PFSK-1 (cell line): ENCODE data around the gene NEK10.

ENCODE experiments used
- FOXP2 ChIP-seq: optimal IDR thresholded peaks from 2 replicates; pipeline ENCODE3; 2011; ENCODE audit warnings: borderline replicate concordance, control low read depth, inconsistent platforms; ENCODE audit not compliant: insufficient read depth; ENCODE audit errors: extremely low read length, extremely low read depth
- POLR2AphosphoS5 ChIP-seq: IDR thresholded peaks from 2 replicates; pipeline ENCODE4 v1.6.1; 2012; ENCODE audit warnings: low read depth, mild to moderate bottlenecking, control low read depth, low read length, moderate library complexity
- SIN3A ChIP-seq: IDR thresholded peaks from 2 replicates; pipeline ENCODE4 v1.6.1; 2012; ENCODE audit warnings: mild to moderate bottlenecking, low read length, moderate library complexity, borderline replicate concordance; ENCODE audit not compliant: insufficient read depth
- TAF1 ChIP-seq: IDR thresholded peaks from 2 replicates; pipeline ENCODE4 v1.6.1; 2012; ENCODE audit warnings: low read length, control low read depth, borderline replicate concordance; ENCODE audit not compliant: insufficient read depth
- TF ChIP-seq, protein P1 (sequence below), 2 experiments: IDR thresholded peaks; 2 replicates each; pipeline versions ENCODE4 v1.6.1 to v1.8.0; 2011 to 2012; ENCODE audit warnings: low read depth in 2 of 2, low read length in 2 of 2, control low read depth in 1 of 2, inconsistent platforms in 1 of 2, mild to moderate bottlenecking in 1 of 2, moderate library complexity in 1 of 2; ENCODE audit not compliant: insufficient read depth in 1 of 2

DNA sequence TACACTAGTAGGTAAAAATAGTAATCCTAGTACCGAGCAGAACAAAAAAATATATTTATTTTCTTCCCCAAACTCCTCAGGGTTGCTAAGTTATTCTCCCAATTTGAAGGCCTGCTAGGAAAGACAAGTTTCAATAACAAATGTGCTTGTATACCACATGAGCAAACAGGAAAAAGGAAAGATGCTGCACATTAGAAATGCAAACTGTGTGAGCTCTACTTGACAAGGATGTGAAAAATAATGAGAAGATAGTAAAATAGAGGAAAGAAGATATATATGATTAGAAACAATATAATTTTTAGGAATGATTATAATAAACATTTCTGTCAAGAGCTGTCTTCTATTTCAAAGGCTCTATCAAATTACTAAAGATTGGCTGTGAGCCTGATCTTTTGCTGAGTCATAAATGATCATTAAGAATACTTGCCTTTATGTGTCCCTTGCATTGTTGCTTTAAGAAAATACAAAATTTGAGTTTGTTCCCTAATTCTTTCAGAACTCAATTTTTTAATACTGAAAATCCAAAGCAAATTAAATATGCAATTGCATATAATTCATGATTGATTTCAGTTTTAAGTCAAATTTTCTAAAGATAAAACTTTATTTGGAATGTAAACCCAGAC, 174.2 kb downstream of the NEK10 start:
- TF ChIP-seq POLR2AphosphoS5 = no peak
- no peak for TF ChIP-seq TAF1
- TF ChIP-seq FOXP2 = no peak
- TF ChIP-seq, protein P1, sequence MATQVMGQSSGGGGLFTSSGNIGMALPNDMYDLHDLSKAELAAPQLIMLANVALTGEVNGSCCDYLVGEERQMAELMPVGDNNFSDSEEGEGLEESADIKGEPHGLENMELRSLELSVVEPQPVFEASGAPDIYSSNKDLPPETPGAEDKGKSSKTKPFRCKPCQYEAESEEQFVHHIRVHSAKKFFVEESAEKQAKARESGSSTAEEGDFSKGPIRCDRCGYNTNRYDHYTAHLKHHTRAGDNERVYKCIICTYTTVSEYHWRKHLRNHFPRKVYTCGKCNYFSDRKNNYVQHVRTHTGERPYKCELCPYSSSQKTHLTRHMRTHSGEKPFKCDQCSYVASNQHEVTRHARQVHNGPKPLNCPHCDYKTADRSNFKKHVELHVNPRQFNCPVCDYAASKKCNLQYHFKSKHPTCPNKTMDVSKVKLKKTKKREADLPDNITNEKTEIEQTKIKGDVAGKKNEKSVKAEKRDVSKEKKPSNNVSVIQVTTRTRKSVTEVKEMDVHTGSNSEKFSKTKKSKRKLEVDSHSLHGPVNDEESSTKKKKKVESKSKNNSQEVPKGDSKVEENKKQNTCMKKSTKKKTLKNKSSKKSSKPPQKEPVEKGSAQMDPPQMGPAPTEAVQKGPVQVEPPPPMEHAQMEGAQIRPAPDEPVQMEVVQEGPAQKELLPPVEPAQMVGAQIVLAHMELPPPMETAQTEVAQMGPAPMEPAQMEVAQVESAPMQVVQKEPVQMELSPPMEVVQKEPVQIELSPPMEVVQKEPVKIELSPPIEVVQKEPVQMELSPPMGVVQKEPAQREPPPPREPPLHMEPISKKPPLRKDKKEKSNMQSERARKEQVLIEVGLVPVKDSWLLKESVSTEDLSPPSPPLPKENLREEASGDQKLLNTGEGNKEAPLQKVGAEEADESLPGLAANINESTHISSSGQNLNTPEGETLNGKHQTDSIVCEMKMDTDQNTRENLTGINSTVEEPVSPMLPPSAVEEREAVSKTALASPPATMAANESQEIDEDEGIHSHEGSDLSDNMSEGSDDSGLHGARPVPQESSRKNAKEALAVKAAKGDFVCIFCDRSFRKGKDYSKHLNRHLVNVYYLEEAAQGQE (IDR thresholded peaks at IDR 0.05; ENCODE audit: insufficient read depth in 1 of 2, low read depth in 2 of 2, low read length in 2 of 2) = no peak
- no peak for TF ChIP-seq SIN3A
